Fibroblast of skin of left quadriceps (primary cell): ENCODE measurements around the gene ZBED1.
"Not testable (repeated sequence)": the region's sequence is repeated elsewhere in the genome, so short reads cannot be mapped to it uniquely, and the experiment has no call there.

Experiments used
- DNase-seq, 2 experiments: peaks; one replicate each; pipeline ENCODE4 v3.0.0-alpha.2; 2013; ENCODE audit warnings: low read depth in 2 of 2

The ZBED1 gene

GRCh38 chrX:2500803-2501558 lies at the start of gene ZBED1, which contains the start of gene DHRSX:
Gene ZBED1, minus strand, starts transcription at chrX:2500976. Its CDS starts 10,257 bp downstream, at chrX:2490719.
Gene DHRSX, minus strand, starts transcription at chrX:2500976. Its CDS starts 51 bp downstream, at chrX:2500925.
- DNase-seq, result no peak

GRCh38 chrX:2549876-2550275 lies 49.1 kb upstream of the ZBED1 start:
- no peak for DNase-seq

- no peak for DNase-seq
These were observed 48.1 kb upstream of the ZBED1 start for GRCh38 chrX:2548711-2549423.

DNA sequence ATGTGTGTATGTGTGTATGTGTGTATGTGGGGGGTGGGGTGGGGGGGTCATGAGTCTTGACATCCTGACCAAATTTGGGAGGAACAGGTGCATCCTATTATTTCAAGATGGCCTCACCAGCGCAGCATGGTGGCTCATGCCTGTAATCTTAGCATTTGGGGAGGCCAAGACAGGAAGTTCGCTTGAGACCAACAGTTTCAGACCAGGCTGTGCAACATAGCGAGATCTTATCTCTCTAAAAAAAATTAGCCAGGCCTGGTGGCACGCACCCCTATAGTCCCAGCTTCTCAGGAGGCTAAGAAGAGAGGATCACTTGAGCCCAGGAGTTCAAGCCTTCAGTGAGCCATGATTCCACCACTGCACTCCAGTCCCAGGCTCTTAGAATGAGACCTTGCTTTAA lies 47.0 kb upstream of the ZBED1 start:
- DNase-seq, result no peak

GRCh38 chrX:2546496-2546895 lies 45.7 kb upstream of the ZBED1 start:
- no peak for DNase-seq

DNA sequence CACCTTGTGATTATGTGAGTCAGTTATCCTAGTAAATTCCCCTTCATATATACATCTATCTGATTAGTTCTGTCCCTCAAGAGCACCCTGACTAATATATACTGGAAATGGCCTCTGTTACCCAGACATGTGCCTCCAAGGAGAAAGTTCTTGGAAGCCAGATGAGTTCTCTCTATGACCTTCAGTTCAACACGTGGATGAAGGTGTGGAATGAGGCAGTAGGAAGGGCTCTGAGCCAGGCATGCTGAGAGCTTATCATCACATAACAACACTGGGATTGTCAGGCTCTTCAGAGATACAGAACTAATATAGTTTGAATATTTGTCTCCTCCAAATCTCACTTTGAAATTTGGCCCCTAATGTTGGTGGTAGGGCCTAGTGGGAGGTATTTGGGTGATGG lies 44.4 kb upstream of the ZBED1 start:
- no peak for DNase-seq

- no peak for DNase-seq
These were observed 42.2 kb upstream of the ZBED1 start for GRCh38 chrX:2542826-2543521.

DNA sequence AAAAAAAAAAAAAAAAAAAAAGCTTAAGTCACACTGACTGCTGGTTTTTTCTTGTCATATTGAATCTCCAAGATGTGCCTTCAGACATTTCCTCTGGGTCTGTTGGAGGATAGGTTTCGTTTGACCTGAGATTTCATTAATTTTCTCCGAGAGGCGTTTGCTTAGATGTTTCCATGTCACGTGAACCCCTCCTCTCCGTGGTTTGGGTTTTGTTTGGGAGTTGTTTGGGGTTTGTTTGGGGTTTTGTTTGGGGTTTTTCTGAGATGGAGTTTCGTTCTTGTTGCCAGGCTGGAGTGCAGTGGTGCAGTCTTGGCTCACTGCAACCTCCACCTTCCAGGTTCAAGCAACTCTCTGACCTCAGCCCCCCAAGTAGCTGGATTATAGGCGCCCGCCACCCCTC lies 40.8 kb upstream of the ZBED1 start:
- no peak for DNase-seq

DNA sequence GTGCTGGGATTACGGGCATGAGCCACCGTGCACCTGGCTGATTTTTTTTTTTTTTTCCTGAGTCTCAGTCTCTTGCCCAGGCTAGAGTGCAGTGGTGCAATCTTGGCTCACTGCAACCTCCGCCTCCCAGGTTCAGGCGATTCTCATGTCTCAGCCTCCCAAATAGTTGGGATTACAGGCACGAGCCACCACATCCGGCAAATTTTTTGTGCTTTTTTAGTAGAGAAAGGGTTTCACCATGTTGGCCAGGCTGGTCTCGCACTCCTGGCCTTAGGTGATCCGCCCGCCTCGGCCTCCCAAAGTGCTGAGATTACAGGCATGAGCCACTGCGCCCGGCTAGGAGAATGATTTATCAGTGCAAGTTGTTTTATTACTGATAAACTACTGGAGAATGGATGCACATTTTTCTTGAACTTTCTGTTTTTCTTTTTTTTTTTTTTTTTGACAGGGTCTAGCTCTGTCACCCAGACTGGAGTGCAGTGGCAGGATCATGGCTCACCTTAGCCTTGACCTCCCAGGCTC lies 39.7 kb upstream of the ZBED1 start:
- DNase-seq, result no peak

- no peak for DNase-seq
These were observed 38.8 kb upstream of the ZBED1 start for GRCh38 chrX:2539586-2539985.

- DNase-seq, result no peak
These were observed 37.4 kb upstream of the ZBED1 start for GRCh38 chrX:2538031-2538757.

GRCh38 chrX:2536974-2537373 lies 36.2 kb upstream of the ZBED1 start:
- no peak for DNase-seq

DNA sequence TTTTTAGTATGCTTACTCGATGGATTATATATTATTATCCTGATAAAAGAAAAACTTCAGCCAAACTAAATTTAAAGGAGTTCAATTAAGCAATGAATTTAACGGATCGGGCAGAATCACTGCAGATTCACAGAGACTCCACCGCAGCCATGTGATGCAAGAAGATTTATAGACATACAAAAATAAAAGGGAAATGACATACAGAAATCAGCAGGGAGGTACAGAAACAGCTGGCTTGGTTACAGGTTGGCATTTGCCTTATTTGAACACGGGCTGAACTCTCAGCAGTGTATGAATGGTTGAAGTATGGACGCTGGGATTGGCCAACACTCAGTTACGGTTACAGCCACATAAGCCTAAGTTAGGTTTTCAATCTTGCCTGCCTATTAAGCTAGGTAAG lies 35.4 kb upstream of the ZBED1 start:
- DNase-seq, result no peak

DNA sequence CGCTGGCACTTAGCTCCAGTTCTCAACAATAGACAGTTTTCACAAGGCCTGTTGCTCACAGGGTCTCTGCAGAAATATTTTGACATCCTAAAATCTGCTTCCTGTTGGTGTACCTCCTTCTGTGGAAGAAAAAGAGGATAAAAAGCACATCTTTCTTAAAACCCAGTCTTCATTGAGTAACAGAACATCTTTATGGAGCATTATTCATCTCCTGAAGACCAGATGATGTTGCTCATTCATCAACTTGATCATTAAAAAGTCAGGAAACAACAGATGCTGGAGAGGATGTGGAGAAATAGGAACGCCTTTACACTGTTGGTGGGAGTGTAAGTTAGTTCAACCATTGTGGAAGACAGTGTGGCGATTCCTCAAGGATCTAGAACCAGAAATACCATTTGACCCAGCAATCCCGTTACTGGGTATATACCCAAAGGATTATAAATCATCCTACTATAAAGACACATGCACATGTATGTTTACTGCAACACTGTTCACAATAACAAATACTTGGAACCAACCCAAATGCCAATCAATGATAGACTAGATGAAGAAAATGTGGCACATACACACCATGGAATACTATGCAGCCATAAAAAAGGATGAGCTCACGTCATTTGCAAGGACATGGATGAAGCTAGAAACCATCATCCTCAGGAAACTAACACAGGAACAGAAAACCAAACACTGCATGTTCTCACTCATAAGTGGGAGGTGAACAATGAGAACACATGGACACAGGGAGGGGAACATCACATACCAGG lies 33.7 kb upstream of the ZBED1 start:
- not testable (repeated sequence) for DNase-seq

DNA sequence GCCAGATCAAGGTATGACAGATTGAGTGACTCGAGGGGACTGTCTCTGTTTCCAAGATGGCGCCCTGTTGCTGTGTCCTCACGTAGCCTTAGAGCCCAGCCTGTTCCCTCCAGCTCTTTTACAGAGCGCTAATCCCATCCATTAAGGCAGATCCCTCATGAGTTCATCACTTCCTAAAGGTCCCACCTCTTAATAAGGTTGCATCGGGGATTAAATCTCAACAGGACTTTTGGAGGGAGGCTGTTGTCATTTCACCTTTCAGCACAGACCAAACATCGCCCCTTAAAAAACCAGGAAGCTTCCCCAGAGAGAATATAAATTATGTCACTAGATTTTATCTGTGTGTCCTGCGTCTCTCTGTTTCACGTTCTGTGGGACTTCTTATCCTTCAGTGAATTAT lies 32.6 kb upstream of the ZBED1 start:
- DNase-seq, result no peak

DNA sequence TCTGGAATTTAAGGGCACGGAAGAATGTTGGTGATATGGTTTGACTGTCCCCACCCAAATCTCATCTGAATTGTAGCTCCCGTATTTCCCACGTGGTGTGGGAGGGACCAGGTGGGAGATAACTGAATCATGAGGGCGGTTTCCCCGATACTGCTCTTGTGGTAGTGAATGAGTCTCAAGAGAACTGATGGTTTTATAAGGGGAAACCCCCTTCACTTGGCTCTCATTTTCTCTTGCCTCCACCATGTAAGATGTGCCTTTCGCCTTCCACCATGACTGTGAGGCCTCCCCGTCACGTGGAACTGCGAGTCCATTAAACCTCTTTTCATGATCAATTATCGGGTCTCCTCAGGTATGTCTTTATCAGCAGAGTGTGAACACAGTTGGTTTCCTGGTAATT lies 25.6 kb upstream of the ZBED1 start:
- no peak for DNase-seq

GRCh38 chrX:2523911-2524310 lies 23.1 kb upstream of the ZBED1 start:
- no peak for DNase-seq

DNA sequence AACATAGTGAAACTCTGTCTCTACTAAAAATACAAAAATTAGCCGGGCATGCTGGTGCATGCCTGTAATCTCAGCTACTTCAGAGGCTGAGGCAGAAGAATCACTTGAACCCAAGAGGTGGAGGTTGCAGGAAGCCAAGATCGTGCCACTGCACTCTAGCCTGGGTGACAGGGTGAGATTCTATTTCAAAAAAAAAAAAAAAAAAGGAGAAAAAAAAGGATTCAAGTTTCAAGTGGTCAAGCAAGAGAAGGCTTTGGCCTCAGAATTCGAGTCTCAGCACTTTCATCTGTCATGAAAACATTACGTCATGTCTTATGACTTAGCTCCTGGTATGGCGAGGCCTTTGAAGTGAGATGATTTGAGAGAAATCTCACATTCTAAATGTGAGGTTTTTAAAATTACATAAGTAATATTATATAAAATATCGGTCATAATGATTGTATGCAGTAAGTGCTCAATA lies 21.2 kb upstream of the ZBED1 start:
- no peak for DNase-seq

GRCh38 chrX:2521092-2521926 lies 20.5 kb upstream of the ZBED1 start:
- no peak for DNase-seq

DNA sequence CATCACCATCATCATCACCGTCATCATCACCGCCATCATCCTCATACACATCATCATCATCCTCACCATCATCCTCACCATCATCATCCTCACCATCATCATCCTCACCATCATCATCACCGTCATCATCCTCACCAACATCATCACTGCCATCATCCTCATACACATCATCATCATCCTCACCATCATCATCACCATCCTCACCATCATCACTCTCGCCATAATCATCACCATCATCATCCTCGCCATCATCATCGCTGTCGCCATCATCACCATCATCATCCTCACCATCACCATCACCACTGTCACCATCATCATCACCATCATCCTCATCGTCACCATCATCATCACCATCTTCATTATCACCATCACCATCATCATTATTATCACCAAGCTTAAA lies 19.8 kb upstream of the ZBED1 start:
- no peak for DNase-seq
